ENCODE data around the gene CPD. TPM values are rescaled to one million over a fixed set of nuclear protein-coding genes. Genes with fewer than 3 reads are reported as not detected.

Gene CPD
- polyA plus RNA-seq, 1 donor (not counting 4 experiments of a cell fraction or from before 2014, with no cell fraction given) = 30.5 TPM

DNA sequence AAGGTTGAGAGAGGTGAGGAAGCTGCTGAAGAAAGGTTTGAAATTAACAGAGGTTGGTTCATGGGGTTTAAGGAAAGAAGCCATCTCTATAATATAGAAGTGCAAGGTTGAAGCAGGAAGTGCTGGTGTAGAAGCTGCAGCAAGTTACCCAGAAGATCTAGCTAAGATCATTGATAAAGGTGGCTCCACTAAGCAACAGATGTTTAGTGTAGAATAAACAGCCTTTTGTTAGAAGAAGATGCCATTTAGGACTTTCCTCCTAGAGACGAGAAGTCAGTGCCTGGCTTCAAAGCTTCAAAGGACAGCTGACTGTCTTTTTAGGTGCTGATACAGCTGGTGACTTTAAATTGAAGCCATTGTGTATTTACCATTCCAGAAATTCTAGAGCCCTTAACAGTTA is 127.8 kb downstream of the CPD start:
- H3K4me1 ChIP-seq (ENCODE audit: control insufficient read depth, extremely low read depth, insufficient read depth, low read length) = no peaks in the 10 kb centered on the region
- H3K36me3 ChIP-seq (ENCODE audit: control insufficient read depth in 2 of 2, extremely low read depth in 1 of 2, insufficient read depth in 2 of 2, low read length in 2 of 2) = peaks cover 0 to 7% of the 10 kb centered on the region in 2 experiments
- no peak overlapping the region for H3K4me3 ChIP-seq (ENCODE audit: control insufficient read depth in 2 of 3, extremely low read depth in 1 of 3, insufficient read depth in 2 of 3, low read depth in 1 of 3, low read length in 3 of 3)
- H3K27me3 ChIP-seq (ENCODE audit: control insufficient read depth, extremely low read depth, insufficient read depth, low read length) = no peaks in the 10 kb centered on the region
- no peak overlapping the region for H3K4me2 ChIP-seq (ENCODE audit: control insufficient read depth, extremely low read depth, insufficient read depth, low read depth, low read length)
- no peaks in the 10 kb centered on the region for H3K79me2 ChIP-seq (ENCODE audit: control insufficient read depth, insufficient read depth, low read length)
- H4K20me1 ChIP-seq (ENCODE audit: control insufficient read depth, extremely low read depth, insufficient read depth, low read length) = no peaks in the 10 kb centered on the region
- DNase-seq (ENCODE audit: low read depth, low spot score) (no peak), FAIRE-seq (no peak)
- TF ChIP-seq CTCF (optimal IDR thresholded peaks at IDR 0.05 in 1 of 3, IDR thresholded peaks at IDR 0.05 in 1 of 3, conservative IDR thresholded peaks at IDR 0.05 in 1 of 3; ENCODE audit: extremely low read depth in 1 of 3, insufficient read depth in 2 of 3, low read length in 3 of 3) (no peak), EZH2 (IDR thresholded peaks at IDR 0.05; ENCODE audit: low read length) (no peak)
- H3K9ac ChIP-seq (ENCODE audit: control insufficient read depth, extremely low read depth, insufficient read depth, low read length) = no peak overlapping the region
- no peak overlapping the region for H2AFZ ChIP-seq (ENCODE audit: control insufficient read depth, low read length)
- H3K9me1 ChIP-seq (ENCODE audit: control insufficient read depth, extremely low read depth, insufficient read depth, low read length) = no peaks in the 10 kb centered on the region
- H3K9me3 ChIP-seq (ENCODE audit: control insufficient read depth, low read depth, low read length) = no peaks in the 10 kb centered on the region
- H3K27ac ChIP-seq (ENCODE audit: control insufficient read depth, insufficient read depth, low read length) = no peak overlapping the region
- dilution Hi-C loops (cut with MboI; ENCODE audit: extremely low pct_ligation_motif_present, low sequenced_read_pairs) = no loop called here

DNA sequence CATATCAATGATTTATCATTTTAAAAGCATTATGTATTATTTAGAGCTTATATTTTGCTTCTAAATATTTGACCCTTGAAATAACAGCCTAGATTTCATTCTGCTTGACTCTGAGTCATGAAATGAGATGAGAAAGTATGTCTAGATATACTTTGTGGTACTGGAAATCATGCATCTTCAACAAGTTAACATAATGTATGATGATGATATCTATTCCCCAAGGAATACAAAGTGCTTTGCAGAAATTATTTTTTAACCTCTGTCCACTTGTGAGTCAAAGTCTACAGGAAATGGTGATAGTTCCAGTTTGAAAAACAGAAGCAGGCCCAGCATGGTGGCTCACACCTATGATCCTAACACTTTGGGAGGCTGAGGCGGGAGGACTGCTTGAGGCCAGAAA is 134.6 kb downstream of the CPD start:
- dilution Hi-C loops (cut with MboI; ENCODE audit: extremely low pct_ligation_motif_present, low sequenced_read_pairs) = no loop called here
- FAIRE-seq = no peak
- Histone ChIP-seq H4K20me1 (ENCODE audit: control insufficient read depth, extremely low read depth, insufficient read depth, low read length) (no peaks in the 10 kb centered on the region), H2AFZ (ENCODE audit: control insufficient read depth, low read length) (no peak overlapping the region), H3K27me3 (ENCODE audit: control insufficient read depth, extremely low read depth, insufficient read depth, low read length) (no peaks in the 10 kb centered on the region), H3K4me3 (ENCODE audit: control insufficient read depth in 2 of 3, extremely low read depth in 1 of 3, insufficient read depth in 2 of 3, low read depth in 1 of 3, low read length in 3 of 3) (no peak overlapping the region), H3K9me3 (ENCODE audit: control insufficient read depth, low read depth, low read length) (no peaks in the 10 kb centered on the region), H3K9me1 (ENCODE audit: control insufficient read depth, extremely low read depth, insufficient read depth, low read length) (peaks cover 2% of the 10 kb centered on the region), H3K4me2 (ENCODE audit: control insufficient read depth, extremely low read depth, insufficient read depth, low read depth, low read length) (no peak overlapping the region), H3K79me2 (ENCODE audit: control insufficient read depth, insufficient read depth, low read length) (no peaks in the 10 kb centered on the region), H3K36me3 (ENCODE audit: control insufficient read depth in 2 of 2, extremely low read depth in 1 of 2, insufficient read depth in 2 of 2, low read length in 2 of 2) (peaks cover 4 to 9% of the 10 kb centered on the region in 2 experiments), H3K4me1 (ENCODE audit: control insufficient read depth, extremely low read depth, insufficient read depth, low read length) (no peaks in the 10 kb centered on the region), H3K27ac (ENCODE audit: control insufficient read depth, insufficient read depth, low read length) (no peak overlapping the region), H3K9ac (ENCODE audit: control insufficient read depth, extremely low read depth, insufficient read depth, low read length) (no peak overlapping the region)
- no peak for DNase-seq (ENCODE audit: low read depth, low spot score)
- no peak for TF ChIP-seq EZH2 (IDR thresholded peaks at IDR 0.05; ENCODE audit: low read length)
- no peak for TF ChIP-seq CTCF (optimal IDR thresholded peaks at IDR 0.05 in 1 of 3, IDR thresholded peaks at IDR 0.05 in 1 of 3, conservative IDR thresholded peaks at IDR 0.05 in 1 of 3; ENCODE audit: extremely low read depth in 1 of 3, insufficient read depth in 2 of 3, low read length in 3 of 3)

All from keratinocyte (primary cell).